ENCODE results near the gene KRT79.

The KRT79 gene

DNA sequence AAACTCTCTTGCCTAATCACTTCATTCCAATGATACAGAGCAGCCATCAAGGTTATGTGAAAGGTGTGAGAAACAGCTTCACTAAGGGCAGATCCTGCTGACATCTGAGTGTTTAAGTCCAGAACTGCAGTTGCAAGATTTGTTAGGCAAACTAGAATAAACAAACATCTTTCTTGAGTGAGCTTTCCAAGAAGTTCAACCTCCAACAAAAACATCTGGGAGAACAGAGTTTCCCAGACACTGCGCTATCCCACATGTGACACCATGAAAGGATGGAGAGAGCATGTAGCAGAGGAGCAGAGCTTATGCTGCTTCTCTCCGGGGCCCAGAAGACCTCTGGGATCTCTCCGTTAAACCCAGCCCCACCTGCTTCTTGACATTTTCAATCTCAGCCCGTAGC, 62.6 kb downstream of the KRT79 start:
- no peak for DNase-seq (ENCODE audit: low read depth)
